Right hindlimb (tissue), 1 donor: ENCODE results near the gene SNX27.
"Not testable (repeated sequence)": the region's sequence is repeated elsewhere in the genome, so short reads cannot be mapped to it uniquely, and the experiment has no call there.

Experiments
- DNase-seq: peaks from one replicate; pipeline ENCODE4 v3.0.0-alpha.2; 2018

SNX27 gene

GRCh38 chr1:151606384-151606783 is 5.5 kb upstream of the SNX27 start:
- DNase-seq: no peak

- DNase-seq: no peak
Measured at GRCh38 chr1:151606857-151607256, 5.0 kb upstream of the SNX27 start.

- DNase-seq: no peak
Measured at GRCh38 chr1:151610142-151610541, 1.7 kb upstream of the SNX27 start.

- no peak for DNase-seq
Measured at GRCh38 chr1:151611288-151611790, 511 bp upstream of the SNX27 start.

- peak; percentile 68 for DNase-seq
Measured at GRCh38 chr1:151612501-151613281, 841 bp downstream of the SNX27 start.

- peak; percentile 35 for DNase-seq
Measured at GRCh38 chr1:151613282-151613780, 1.5 kb downstream of the SNX27 start.

GRCh38 chr1:151615711-151616504 is 4.1 kb downstream of the SNX27 start:
- no peak for DNase-seq

GRCh38 chr1:151616505-151616849 is 4.6 kb downstream of the SNX27 start:
- no peak for DNase-seq

- no peak for DNase-seq
Measured at GRCh38 chr1:151618003-151618402, 6.2 kb downstream of the SNX27 start.

- no peak for DNase-seq
Measured at GRCh38 chr1:151618470-151618869, 6.6 kb downstream of the SNX27 start.

GRCh38 chr1:151618996-151619395 is 7.1 kb downstream of the SNX27 start:
- not testable (repeated sequence) for DNase-seq

- no peak for DNase-seq
Measured at GRCh38 chr1:151619489-151620093, 7.7 kb downstream of the SNX27 start.

GRCh38 chr1:151620286-151620685 is 8.4 kb downstream of the SNX27 start:
- DNase-seq: no peak

GRCh38 chr1:151621351-151621750 is 9.5 kb downstream of the SNX27 start:
- no peak for DNase-seq

GRCh38 chr1:151624783-151625182 is 12.9 kb downstream of the SNX27 start:
- no peak for DNase-seq

GRCh38 chr1:151626740-151627334 is 15.0 kb downstream of the SNX27 start:
- no peak for DNase-seq

GRCh38 chr1:151629278-151629677 is 17.4 kb downstream of the SNX27 start:
- no peak for DNase-seq

- DNase-seq: no peak
Measured at GRCh38 chr1:151635479-151636072, 23.7 kb downstream of the SNX27 start.

- no peak for DNase-seq
Measured at GRCh38 chr1:151638074-151638775, 26.4 kb downstream of the SNX27 start.

- DNase-seq: no peak
Measured at GRCh38 chr1:151638812-151639211, 27.0 kb downstream of the SNX27 start.

- DNase-seq: no peak
Measured at GRCh38 chr1:151639466-151639865, 27.6 kb downstream of the SNX27 start.

- no peak for DNase-seq
Measured at GRCh38 chr1:151641229-151641628, 29.4 kb downstream of the SNX27 start.
